ENCODE data around the gene SERPINA12. TPM values are rescaled to one million over a fixed set of nuclear protein-coding genes. Genes with fewer than 3 reads are reported as not detected.

The SERPINA12 gene
- not detected in 2 replicates for total RNA-seq

- H3K4me1 Mint-ChIP-seq (ENCODE audit: low read depth): no peaks in the 10 kb centered on the region
- no peak for DNase-seq (ENCODE audit: low spot score)
- H3K9me3 Mint-ChIP-seq: no peaks in the 10 kb centered on the region
- intact Hi-C loops (cut with micrococcal nuclease): no loop called here
- no peak within 1 kb of the TSS for H3K4me3 Mint-ChIP-seq
- H3K27me3 Mint-ChIP-seq (ENCODE audit: insufficient read depth): no peaks in the 10 kb centered on the region
- H3K36me3 Mint-ChIP-seq (ENCODE audit: low read depth): no peaks in the 10 kb centered on the region
- H3K27ac Mint-ChIP-seq: no peak within 1 kb of the TSS
These were observed at the start of gene SERPINA12 for GRCh38 chr14:94509356-94509755. SERPINA12 (minus strand) TSS chr14:94509469; CDS start chr14:94498397, 11,072 bp downstream.

- DNase-seq (ENCODE audit: low spot score): no peak
- Mint-ChIP-seq H3K36me3 (ENCODE audit: low read depth) (no peaks in the 10 kb centered on the region), H3K4me1 (ENCODE audit: low read depth) (no peaks in the 10 kb centered on the region), H3K27ac (no peak overlapping the region), H3K9me3 (no peaks in the 10 kb centered on the region), H3K4me3 (no peak overlapping the region), H3K27me3 (ENCODE audit: insufficient read depth) (peaks cover 7% of the 10 kb centered on the region)
- intact Hi-C loops (cut with micrococcal nuclease): no loop called here
These were observed 49.6 kb upstream of the SERPINA12 start for GRCh38 chr14:94558842-94559241.

- H3K4me3 Mint-ChIP-seq: no peak overlapping the region
- peaks cover 9% of the 10 kb centered on the region for H3K27me3 Mint-ChIP-seq (ENCODE audit: insufficient read depth)
- intact Hi-C loops (cut with micrococcal nuclease): no loop called here
- no peaks in the 10 kb centered on the region for H3K36me3 Mint-ChIP-seq (ENCODE audit: low read depth)
- DNase-seq (ENCODE audit: low spot score): no peak
- no peaks in the 10 kb centered on the region for H3K4me1 Mint-ChIP-seq (ENCODE audit: low read depth)
- no peak overlapping the region for H3K27ac Mint-ChIP-seq
- no peaks in the 10 kb centered on the region for H3K9me3 Mint-ChIP-seq
These were observed 48.1 kb upstream of the SERPINA12 start for GRCh38 chr14:94557327-94557726.

GRCh38 chr14:94555991-94556390 lies 46.7 kb upstream of the SERPINA12 start:
- H3K27me3 Mint-ChIP-seq (ENCODE audit: insufficient read depth): peaks cover 13% of the 10 kb centered on the region
- intact Hi-C loops (cut with micrococcal nuclease): no loop called here
- H3K4me3 Mint-ChIP-seq: no peak overlapping the region
- H3K9me3 Mint-ChIP-seq: no peaks in the 10 kb centered on the region
- no peaks in the 10 kb centered on the region for H3K36me3 Mint-ChIP-seq (ENCODE audit: low read depth)
- H3K4me1 Mint-ChIP-seq (ENCODE audit: low read depth): no peaks in the 10 kb centered on the region
- no peak overlapping the region for H3K27ac Mint-ChIP-seq
- DNase-seq (ENCODE audit: low spot score): no peak

GRCh38 chr14:94550041-94550440 lies 40.8 kb upstream of the SERPINA12 start:
- Mint-ChIP-seq H3K36me3 (ENCODE audit: low read depth) (no peaks in the 10 kb centered on the region), H3K27me3 (ENCODE audit: insufficient read depth) (peaks cover 12% of the 10 kb centered on the region), H3K4me3 (no peak overlapping the region)

GRCh38 chr14:94548999-94549985 lies 40.0 kb upstream of the SERPINA12 start:
- intact Hi-C loops (cut with micrococcal nuclease): loop anchor here (2.0 kb wide), 1 partner anchor 114 kb away; no protein-coding TSS in a partner anchor
- Mint-ChIP-seq H3K4me1 (ENCODE audit: low read depth) (no peaks in the 10 kb centered on the region), H3K36me3 (ENCODE audit: low read depth) (no peaks in the 10 kb centered on the region), H3K9me3 (no peaks in the 10 kb centered on the region), H3K27me3 (ENCODE audit: insufficient read depth) (peaks cover 11% of the 10 kb centered on the region), H3K4me3 (no peak overlapping the region), H3K27ac (no peak overlapping the region)
- peak; percentile 24 for DNase-seq (ENCODE audit: low spot score)

More at GRCh38 chr14:94550041-94550440, 40.8 kb upstream of the SERPINA12 start:
- DNase-seq (ENCODE audit: low spot score): no peak
- no peak overlapping the region for H3K27ac Mint-ChIP-seq
- no peaks in the 10 kb centered on the region for H3K4me1 Mint-ChIP-seq (ENCODE audit: low read depth)
- intact Hi-C loops (cut with micrococcal nuclease): no loop called here
- no peaks in the 10 kb centered on the region for H3K9me3 Mint-ChIP-seq

GRCh38 chr14:94548131-94548998 lies 39.1 kb upstream of the SERPINA12 start:
- H3K9me3 Mint-ChIP-seq: no peaks in the 10 kb centered on the region
- no peak for DNase-seq (ENCODE audit: low spot score)
- peaks cover 11% of the 10 kb centered on the region for H3K27me3 Mint-ChIP-seq (ENCODE audit: insufficient read depth)
- intact Hi-C loops (cut with micrococcal nuclease): loop anchor here (2.0 kb wide), 1 partner anchor 114 kb away; no protein-coding TSS in a partner anchor
- no peaks in the 10 kb centered on the region for H3K4me1 Mint-ChIP-seq (ENCODE audit: low read depth)
- no peak overlapping the region for H3K4me3 Mint-ChIP-seq
- no peaks in the 10 kb centered on the region for H3K36me3 Mint-ChIP-seq (ENCODE audit: low read depth)
- no peak overlapping the region for H3K27ac Mint-ChIP-seq

- H3K27ac Mint-ChIP-seq: no peak overlapping the region
These were observed 38.5 kb upstream of the SERPINA12 start for GRCh38 chr14:94547726-94548125.

GRCh38 chr14:94547151-94547680 lies 37.9 kb upstream of the SERPINA12 start:
- no peaks in the 10 kb centered on the region for H3K9me3 Mint-ChIP-seq
- H3K4me1 Mint-ChIP-seq (ENCODE audit: low read depth): no peaks in the 10 kb centered on the region
- no peak for DNase-seq (ENCODE audit: low spot score)
- no peak overlapping the region for H3K27ac Mint-ChIP-seq
- intact Hi-C loops (cut with micrococcal nuclease): no loop called here
- H3K4me3 Mint-ChIP-seq: no peak overlapping the region
- peaks cover 9% of the 10 kb centered on the region for H3K27me3 Mint-ChIP-seq (ENCODE audit: insufficient read depth)
- no peaks in the 10 kb centered on the region for H3K36me3 Mint-ChIP-seq (ENCODE audit: low read depth)

More at GRCh38 chr14:94547726-94548125, 38.5 kb upstream of the SERPINA12 start:
- intact Hi-C loops (cut with micrococcal nuclease): loop anchor here (2.0 kb wide), 1 partner anchor 113 kb away; no protein-coding TSS in a partner anchor
- Mint-ChIP-seq H3K9me3 (no peaks in the 10 kb centered on the region), H3K4me3 (no peak overlapping the region), H3K27me3 (ENCODE audit: insufficient read depth) (peaks cover 9% of the 10 kb centered on the region), H3K4me1 (ENCODE audit: low read depth) (no peaks in the 10 kb centered on the region), H3K36me3 (ENCODE audit: low read depth) (no peaks in the 10 kb centered on the region)
- no peak for DNase-seq (ENCODE audit: low spot score)

- no peak overlapping the region for H3K4me3 Mint-ChIP-seq
- H3K4me1 Mint-ChIP-seq (ENCODE audit: low read depth): no peaks in the 10 kb centered on the region
- peaks cover 3% of the 10 kb centered on the region for H3K27me3 Mint-ChIP-seq (ENCODE audit: insufficient read depth)
- intact Hi-C loops (cut with micrococcal nuclease): no loop called here
- H3K9me3 Mint-ChIP-seq: no peaks in the 10 kb centered on the region
- no peak overlapping the region for H3K27ac Mint-ChIP-seq
- DNase-seq (ENCODE audit: low spot score): no peak
- no peaks in the 10 kb centered on the region for H3K36me3 Mint-ChIP-seq (ENCODE audit: low read depth)
These were observed 36.0 kb upstream of the SERPINA12 start for GRCh38 chr14:94545131-94545841.

- H3K9me3 Mint-ChIP-seq: no peaks in the 10 kb centered on the region
- intact Hi-C loops (cut with micrococcal nuclease): no loop called here
- H3K27ac Mint-ChIP-seq: no peak overlapping the region
- no peak for DNase-seq (ENCODE audit: low spot score)
- H3K4me1 Mint-ChIP-seq (ENCODE audit: low read depth): no peaks in the 10 kb centered on the region
- H3K4me3 Mint-ChIP-seq: no peak overlapping the region
- H3K27me3 Mint-ChIP-seq (ENCODE audit: insufficient read depth): peaks cover 3% of the 10 kb centered on the region
- H3K36me3 Mint-ChIP-seq (ENCODE audit: low read depth): no peaks in the 10 kb centered on the region
These were observed 35.5 kb upstream of the SERPINA12 start for GRCh38 chr14:94544726-94545125.

GRCh38 chr14:94543449-94544124 lies 34.3 kb upstream of the SERPINA12 start:
- Mint-ChIP-seq H3K27ac (no peak overlapping the region), H3K9me3 (no peaks in the 10 kb centered on the region), H3K36me3 (ENCODE audit: low read depth) (no peaks in the 10 kb centered on the region), H3K4me3 (no peak overlapping the region), H3K27me3 (ENCODE audit: insufficient read depth) (peaks cover 6% of the 10 kb centered on the region), H3K4me1 (ENCODE audit: low read depth) (no peaks in the 10 kb centered on the region)
- DNase-seq (ENCODE audit: low spot score): no peak
- intact Hi-C loops (cut with micrococcal nuclease): no loop called here

Data from activated T-helper 1 cell treated with anti-CD3 and anti-CD28 coated beads, Interleukin-12 subunit alpha, Interleukin-12 subunit beta, Interleukin-2, Interleukin-4 antibody, amounts not matched to agents 30 ng/mL and 10 ng/mL and 1 ng/mL, durations not matched to agents 14 hours and 24 hours and 36 hours (primary cell).